Stimulated activated CD8-positive, alpha-beta memory T cell treated with anti-CD3 and anti-CD28 coated beads, Interleukin-15, amount 100 ng/mL, for 4 hours (primary cell): ENCODE measurements around the gene UNC93B1.

Source experiments
- DNase-seq, 2 donors: peaks; one replicate each; pipeline ENCODE4 v3.0.0-alpha.2; 2020; ENCODE audit warnings: low read depth in 2 of 2

Gene UNC93B1

DNA sequence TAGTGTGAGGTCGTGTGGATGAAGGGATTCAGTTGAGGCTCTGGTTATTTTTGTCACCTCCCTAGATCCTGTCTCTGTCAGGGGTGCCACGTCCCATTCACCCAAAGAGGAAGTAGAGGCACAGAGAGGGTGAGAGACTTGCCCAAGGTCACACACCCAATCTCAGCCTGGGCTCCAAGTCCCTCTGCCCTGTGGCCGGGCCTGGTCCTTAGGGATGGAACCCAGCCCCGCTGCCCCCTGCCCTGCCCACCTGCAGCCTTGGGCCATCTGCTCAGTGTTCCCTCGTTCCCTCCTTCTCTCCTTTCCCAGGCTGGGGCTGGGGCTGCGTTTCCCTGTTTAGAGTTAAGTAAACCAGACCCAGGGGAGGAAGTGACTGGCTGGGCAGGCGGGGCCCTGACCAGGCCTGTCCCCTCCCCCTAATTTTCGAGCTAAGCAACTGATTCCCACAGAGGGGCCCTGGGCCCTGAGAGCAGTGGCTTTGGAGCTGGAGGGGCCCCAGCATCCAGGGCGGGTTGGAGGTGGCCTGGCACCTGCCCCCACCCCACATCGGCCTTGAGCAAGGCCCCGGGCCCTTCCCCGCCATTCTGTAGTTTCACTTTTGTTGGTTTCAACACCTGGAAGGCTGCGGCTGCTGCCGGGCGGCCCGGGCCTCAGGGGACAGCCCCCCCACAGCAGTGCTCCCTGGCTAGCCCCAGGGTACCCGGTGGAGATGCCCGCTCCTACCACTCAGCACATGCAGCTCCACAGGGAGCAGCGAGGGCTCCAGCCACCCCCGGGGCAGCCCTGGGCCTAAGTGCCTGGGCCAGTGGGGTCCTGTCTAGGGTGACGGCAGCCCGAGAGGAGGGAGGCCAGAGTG, 36.4 kb upstream of the UNC93B1 start:
- no peak for DNase-seq

DNA sequence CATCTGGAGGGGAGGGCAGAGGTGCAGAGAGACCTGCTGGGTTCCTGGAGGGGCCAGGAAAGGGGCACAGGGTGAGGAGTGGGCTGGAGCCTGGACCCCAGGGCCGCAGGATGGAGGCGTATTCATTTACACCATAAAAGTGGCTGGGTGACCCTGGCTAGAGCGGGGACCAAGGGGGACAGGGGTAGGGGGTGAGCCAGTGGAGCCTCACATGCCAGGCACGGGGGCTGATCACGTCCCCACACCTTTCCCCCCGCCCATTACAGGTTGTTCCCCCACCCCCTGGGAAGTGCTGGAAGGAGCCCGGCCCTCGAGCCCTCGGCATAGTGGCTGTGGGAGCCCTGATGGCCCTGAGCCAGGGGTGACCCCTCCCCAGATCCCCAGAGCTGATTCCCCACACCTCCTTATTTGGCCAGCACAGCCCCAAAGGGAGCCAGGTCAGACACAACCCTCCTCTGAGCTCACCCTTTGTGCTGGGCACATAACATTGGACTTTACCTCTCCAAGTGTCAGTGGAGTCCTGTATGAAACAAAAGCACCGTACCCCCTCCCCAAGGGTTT, 35.7 kb upstream of the UNC93B1 start:
- no peak for DNase-seq

DNA sequence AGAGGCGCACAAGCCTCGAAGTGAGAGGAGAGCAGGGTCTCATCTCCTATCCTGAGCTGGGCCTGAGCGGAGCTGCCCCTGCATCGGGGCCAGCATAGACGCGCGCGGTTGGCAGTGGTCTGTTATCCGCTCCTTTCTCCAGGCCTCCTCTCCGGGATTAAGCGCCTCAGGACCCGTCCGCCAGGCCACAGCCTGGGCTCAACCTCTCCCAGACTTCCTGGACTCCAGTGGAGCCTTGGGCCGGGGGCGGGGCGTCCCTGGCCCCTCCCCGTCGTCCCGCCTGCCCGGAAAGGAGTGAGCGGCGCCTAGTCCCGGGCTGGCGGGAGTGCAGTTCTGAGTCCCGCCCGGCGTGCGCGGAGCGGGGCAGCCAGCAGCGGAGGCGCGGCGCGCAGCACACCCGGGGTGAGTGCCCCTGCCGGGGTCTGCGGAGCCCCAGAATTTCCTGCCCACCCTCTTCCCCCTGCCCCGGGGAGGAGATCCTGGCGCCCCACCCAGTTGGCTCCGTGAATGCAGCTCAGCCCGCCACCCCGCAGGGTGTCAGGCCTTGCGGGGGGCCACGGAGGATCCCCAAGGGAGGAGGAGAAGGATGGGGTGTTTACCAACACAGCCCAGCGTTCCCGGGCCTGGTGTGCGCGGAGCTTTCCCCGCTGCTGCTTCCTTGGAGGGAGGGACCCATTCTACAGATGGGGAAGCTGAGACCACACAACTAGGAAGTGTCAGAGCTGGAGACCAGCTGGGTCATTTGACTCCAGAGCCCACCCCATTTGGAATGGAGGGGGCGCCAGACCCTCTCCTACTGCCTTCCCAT, 35.0 kb upstream of the UNC93B1 start, which contains the start of gene TCIRG1:
TSS of gene TCIRG1 (plus strand) at position 308 of the 808 bp plus-strand sequence. CDS start 2,247 bp downstream, outside the sequence.
- peak in 1 of 2 donors; percentile 32 for DNase-seq

DNA sequence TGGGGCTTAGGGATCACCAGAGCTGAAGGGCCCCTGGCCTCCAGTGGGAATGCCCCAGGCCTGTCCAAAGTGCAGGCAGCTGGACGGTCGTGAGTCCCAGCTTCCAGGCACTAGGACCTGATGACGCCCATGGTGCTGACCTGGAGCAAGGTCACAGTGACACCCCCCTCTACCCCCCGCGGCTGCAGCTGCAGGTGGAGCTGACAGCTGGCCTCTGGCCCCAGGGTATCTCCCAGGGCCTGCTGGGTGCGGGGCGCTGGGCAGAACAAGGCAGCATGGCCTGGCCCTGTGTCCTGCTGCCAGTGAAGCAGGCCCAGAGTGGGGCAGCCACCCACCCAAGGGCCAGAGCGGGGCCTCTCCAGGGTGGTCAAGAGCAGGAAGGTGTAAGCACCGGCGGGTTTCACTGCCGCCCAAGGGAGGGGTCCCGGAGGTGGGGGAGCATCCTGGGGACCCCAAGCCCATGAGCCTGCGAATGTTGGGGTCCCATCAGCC, 34.4 kb upstream of the UNC93B1 start:
- DNase-seq, result no peak

DNA sequence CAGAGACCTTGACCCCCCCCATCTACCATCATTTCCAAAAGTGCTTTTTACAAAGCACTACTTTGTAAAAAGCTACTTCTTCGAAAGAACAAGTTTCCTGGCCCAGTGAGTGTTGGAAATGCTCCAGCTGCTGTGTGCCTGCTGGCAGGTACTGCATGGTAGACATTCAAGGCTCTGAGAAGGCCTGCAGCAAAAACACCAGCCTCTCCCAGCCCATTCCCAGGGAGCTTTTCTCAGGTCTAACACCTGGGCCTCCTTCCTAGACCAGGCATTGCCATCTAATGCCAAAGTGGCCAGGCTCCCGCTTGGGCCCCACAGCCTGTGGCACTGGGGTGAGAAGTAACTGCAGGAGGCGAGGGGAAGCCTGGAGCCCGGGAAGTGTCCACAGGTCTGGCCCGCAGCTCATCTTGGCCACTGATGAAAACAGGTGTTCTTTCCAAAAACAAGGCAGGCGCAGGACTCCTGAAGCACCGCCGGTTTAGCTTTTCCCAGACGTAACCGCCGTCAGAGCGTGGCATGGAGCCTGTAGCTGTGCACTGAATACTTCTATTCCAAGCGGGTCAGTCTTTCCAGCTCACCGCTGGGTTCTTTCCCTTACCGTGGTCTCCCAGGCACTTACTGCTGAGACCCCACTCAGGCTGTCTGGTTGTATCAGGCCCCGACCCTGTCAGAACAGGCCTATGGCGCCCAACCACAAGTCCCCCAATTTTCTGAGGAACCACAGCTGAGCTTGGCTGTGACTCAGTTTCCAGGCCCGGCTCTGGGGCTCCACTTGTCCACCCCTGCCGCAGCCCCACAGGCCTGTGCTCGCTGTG, 33.7 kb upstream of the UNC93B1 start:
- no peak for DNase-seq

DNA sequence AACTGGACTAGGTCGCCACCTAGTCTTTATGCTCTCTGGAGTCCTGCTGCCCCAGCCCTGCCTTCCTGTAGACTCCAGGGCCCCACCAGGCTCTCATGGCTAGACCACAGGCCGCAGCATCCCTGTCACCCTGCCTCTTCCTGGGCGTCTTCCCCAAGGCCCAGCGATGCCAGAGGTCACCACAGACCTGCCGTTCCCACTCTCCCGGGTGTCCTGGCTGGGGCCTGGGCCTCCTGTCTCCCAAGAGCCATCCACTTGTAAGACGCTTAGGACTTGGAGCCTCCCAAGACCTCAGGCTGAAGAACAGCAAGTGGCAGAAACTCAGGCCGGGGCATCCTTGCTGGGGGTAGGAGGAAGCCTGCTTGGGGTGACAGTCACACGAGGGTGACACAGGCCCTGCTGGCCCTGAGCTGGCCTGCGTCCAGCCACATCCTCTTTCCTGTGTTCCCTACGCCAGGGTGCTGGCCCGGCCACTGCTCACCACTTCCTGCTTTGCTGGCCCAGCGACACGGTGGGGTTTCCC, 32.9 kb upstream of the UNC93B1 start:
- DNase-seq, result no peak

DNA sequence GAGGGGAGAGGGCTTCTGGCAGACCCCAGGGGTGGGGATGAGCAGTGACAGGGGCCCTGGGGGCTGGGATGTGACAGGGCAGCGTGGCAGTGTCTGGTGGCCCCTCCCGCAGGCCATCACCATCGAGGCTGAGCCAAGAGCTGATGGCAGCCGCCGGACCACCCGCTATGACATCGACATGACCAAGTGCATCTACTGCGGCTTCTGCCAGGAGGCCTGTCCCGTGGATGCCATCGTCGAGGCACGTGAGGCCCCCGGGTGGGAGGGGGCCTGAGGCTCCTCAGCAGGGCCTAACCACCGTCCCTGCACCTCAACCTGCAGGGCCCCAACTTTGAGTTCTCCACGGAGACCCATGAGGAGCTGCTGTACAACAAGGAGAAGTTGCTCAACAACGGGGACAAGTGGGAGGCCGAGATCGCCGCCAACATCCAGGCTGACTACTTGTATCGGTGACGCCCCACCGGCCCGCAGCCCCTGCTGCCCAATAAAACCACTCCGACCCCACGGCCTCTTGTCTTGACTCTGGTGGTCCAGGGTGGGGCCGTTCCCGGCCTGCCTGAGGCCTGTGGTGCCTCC, 32.3 kb upstream of the UNC93B1 start:
- DNase-seq, result no peak

DNA sequence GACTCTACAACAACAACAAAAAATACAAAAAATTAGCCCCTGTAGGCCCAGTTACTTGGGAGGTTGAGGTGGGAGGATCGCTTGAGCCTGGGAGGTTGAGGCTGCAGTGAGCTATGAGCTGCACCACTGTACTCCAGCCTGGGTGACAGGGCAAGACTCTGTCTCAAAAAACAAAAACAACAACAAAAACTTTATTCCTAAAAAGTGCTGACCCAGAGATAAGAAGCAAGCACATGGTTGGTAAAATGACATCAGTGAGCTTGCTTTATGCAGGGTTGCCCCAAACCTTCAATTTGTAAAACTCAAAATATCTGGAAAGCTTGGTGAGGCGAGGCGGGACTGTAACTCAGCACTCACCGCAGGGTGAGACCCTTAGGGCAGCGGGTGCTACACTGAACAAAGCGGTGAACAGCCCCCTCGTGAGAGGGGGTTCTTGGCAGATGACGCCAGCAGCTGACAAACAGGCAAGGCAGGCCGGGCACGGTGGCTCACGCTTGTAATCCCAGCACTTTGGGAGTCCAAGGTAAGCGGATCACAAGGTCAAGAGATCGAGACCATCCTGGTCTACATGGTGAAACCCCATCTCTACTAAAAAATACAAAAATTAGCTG, 31.5 kb upstream of the UNC93B1 start:
- no peak for DNase-seq

DNA sequence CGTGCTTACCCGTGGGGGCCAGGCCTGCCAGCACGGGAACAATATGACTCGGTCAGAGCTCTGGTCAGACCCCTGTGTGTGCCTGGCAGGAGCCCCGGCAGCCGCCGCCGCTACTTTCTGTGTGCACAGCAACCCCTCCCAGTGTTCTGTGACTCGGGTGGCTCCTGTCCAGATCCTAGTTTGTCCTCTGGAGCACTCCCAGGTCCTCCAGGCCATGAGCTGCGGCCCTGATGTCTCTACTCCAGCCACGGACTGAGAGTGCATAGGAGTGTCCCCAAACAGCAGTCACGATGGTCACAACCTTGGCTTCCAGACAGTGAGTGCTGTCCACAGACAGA, 29.8 kb upstream of the UNC93B1 start:
- DNase-seq, result no peak

DNA sequence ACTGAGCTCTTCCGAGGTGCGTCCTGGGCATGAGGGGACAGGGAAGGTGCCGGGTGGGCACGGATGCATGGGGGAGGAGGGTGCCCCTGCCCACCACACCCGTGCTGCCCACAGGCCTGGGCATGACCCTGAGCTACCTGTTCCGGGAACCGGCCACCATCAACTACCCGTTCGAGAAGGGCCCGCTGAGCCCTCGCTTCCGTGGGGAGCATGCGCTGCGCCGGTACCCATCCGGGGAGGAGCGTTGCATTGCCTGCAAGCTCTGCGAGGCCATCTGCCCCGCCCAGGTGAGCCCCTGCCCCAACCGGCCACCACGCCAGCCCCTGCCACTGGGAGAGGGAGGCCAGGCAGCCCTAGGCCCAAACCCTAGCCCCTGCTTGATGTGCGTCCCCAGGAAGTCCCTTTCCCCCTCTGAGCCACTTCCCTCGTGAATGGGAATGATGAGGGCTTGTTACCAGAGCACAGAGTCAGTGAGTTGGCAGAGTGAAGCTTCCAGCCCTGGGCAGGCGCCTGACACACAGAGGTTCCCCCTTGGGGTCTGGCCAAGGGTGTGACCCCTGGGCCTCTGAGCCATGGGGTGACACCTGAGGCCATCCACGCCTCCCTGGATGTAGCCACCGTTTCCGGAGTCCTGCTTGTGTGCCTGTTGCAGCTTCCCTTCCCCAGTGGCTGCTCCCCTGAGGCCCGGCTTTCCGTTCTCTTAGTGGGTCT, 29.3 kb upstream of the UNC93B1 start:
- no peak for DNase-seq

DNA sequence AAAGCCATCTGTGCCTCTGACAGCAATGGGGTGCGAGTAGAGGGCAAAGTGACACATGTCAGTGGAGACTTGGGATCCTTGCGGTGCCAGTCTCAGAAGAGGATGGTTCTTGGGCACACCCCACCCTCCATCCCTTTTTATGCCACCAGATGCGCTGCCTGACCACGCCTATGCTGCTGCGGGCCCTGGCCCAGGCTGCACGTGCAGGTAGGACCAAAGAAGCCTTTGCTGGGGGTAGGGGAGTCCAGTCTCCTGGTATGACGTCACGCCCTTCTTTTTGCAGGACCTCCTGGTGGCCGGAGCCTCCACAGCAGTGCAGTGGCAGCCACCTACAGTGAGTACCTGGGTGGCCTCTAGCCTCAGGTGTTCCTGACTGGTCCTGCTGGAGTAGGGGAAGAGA, 28.1 kb upstream of the UNC93B1 start:
- no peak for DNase-seq

DNA sequence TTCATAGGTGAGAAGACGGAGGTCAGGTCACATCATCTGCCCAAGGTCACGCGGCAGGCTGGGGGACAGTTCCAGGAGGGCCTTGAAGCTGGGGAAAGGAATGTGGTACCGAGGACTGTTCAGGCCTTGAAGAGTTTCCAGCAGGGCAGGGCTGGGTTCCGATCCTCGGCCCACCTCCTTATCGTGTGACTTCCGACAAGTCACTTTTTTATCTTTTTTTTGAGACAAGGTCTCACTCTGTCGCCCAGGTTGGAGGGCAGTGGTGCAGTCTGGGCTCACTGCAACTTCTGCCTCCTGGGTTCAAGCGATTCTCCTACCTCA, 27.2 kb upstream of the UNC93B1 start:
- no peak for DNase-seq

DNA sequence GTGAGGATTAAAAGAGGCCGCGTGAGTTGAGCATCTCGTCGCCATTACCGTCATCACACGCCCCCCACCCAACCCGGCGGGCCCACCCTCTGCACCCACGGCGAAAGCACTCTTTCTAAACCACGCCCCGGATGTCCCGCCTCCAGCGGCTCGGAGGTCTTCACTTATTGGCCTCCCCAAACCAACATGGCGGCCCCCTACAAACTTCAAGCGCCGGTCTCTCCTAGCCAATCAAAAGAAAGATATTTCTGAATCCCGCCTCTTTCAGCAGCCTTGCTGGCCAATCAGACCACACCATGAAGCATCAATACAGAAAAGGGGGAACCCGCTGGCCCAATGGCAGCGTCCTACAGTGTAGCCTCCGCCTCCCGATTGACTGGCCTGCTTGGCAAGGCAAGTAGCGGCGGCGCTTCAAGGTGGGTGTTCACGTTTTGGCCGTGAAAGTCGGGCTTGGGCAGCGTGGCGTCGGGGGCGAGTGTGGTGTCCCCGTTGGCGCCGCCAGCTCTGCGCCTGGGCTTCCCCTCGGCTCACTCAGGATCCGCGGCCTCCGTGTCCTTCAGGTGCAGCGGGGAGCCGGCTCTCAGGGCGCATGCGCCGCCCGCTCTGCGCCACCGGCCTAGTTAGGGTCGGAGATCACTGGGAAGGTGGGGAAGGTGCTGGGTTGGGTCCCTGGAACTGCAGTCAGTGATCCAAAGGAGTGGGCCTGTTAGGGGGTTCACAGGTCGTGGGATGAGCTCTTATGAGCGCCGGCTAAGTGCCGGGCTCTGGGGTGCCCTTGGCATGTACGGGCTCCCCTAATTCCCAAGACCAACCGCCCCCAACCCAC, 26.6 kb upstream of the UNC93B1 start, which contains the start of gene NDUFS8:
TSS of gene NDUFS8 (plus strand) at position 364 of the 826 bp plus-strand sequence. CDS start 1,471 bp downstream, outside the sequence.
- peak; percentile 92 to 96 for DNase-seq

DNA sequence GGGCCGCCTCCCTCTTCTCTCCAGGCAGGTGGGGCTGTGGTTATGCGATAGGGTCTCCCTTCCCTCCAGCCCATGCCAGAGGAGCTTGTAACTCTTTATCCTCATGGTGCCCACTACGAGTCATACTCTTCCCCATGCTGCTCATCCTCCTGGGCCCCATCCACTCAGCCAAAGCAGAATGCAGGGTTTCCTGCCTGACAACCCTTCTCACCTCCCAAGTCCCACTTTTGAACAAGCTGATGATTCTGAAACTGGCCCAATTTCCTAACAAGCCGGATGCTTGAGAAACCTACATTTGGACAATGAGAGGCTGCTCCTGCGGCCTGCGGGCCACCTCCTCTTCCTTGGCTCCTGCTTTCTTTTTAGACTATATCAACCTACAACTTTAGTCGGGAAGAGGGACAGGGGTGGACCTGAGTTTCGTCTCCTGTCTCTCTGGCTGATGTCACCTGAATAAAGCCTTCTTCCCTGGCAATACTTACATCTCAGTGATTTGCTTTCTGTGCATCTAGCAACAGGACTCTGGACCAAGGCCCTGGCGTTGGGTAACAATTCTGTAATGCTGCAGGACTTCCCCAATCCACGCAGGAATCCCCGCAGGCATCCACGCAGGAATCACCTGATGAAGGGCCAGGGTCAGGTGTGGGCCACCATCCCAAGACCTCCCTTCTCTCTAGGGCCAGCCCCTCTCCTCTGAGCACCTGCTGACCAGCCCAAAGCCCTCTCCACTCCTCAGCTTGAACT, 25.1 kb upstream of the UNC93B1 start:
- no peak for DNase-seq

DNA sequence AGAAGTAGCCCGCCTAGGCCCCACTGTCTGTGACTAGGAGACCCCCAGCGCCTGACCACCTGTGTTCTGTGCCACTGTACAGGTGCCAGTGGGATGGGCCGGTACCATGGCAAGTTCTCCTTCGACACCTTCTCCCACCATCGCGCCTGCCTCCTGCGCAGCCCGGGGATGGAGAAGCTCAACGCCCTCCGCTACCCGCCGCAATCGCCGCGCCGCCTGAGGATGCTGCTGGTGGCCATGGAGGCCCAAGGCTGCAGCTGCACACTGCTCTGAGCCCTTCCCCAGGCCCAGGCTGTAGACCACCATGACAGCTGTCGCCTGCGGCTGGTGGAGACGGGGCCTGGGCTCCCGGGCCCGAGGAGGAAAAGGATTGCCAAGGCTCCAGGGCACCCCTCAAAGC, 23.8 kb upstream of the UNC93B1 start:
- DNase-seq, result no peak

DNA sequence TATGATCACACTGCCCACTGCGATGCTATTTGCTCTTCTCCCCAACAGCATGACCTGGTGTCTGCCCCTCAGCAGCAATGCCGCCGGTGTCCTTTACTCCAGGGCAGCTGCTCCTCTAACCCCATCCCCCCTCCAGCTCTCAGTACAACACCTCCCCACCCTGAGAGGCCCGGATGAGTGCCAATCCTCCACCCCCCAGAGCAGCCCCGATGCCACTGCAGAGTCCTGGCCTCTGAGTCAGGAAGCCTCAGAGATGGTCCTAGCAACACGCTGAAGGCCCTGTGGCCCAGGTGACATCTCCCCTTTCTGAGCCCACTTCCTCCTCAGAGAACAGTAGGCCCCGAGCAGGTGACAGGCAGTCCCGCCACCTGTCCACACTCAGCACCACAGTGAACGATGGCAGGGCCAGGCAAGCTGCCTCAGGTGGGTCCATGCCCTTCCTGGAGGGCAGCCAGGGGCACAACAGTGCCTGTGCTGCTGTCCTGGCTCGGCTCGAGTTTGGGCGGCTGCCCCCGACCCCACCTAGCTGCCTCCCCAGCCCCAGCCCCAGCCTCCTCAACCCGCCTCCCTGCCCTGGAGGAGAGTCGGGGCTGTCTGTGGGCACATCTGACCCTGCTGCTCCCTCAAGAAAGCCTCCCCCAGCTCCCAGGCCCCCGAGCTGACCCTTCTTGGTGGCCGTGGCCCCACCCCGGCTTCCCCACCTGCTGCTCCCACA, 22.7 kb upstream of the UNC93B1 start:
- DNase-seq, result no peak

DNA sequence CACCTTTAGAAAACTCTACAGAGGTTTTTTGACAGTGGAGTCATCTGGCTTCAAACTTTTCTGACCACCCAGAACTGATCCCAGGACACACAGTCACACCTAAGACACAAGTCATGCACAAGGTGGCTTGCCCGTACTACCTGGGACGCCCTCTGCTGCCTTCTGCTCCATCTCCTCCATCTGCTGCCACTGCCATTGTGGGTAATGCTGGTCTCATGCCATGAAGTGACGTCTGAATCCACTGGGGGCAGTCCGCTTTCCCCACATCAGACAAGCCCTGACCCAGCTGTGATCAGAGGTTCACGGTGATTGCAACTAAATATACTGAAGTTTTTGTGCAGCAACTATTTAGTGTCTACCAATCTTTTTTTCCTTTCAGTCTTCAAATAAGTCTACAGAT, 21.1 kb upstream of the UNC93B1 start:
- no peak for DNase-seq

DNA sequence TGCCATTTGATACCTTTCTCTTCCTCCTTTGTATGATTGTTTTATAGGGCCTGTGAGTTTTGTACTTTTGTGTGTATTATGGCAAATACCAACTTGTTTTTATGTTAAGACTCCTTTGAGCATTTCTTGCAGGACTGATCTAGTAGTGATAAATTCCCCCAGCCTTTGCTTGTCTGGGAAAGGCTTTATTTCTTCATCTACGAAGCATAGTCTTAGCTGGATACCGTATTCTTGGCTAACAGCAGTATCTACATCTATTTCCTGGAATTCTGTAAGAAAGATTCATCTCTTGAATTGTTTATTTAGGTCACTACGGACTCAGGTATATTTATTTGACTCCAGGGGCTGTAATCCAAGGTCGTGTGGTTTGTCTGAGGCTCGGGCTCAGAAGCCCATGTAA, 20.6 kb upstream of the UNC93B1 start:
- no peak for DNase-seq
